Airway epithelial cell (primary cell): ENCODE results near the gene SSR4. TPM values are rescaled to one million over a fixed set of nuclear protein-coding genes. Genes with fewer than 3 reads are reported as not detected.

Source experiments
- total RNA-seq: library from RNA; depleted of rRNA; stranded (reverse); fragments of >200 nt; gene quantifications from 2 replicates; pipeline ENCODE4 v1.2.3, GENCODE V29; 2015

The SSR4 gene
- 129 and 259 TPM in 2 replicates for total RNA-seq

DNA sequence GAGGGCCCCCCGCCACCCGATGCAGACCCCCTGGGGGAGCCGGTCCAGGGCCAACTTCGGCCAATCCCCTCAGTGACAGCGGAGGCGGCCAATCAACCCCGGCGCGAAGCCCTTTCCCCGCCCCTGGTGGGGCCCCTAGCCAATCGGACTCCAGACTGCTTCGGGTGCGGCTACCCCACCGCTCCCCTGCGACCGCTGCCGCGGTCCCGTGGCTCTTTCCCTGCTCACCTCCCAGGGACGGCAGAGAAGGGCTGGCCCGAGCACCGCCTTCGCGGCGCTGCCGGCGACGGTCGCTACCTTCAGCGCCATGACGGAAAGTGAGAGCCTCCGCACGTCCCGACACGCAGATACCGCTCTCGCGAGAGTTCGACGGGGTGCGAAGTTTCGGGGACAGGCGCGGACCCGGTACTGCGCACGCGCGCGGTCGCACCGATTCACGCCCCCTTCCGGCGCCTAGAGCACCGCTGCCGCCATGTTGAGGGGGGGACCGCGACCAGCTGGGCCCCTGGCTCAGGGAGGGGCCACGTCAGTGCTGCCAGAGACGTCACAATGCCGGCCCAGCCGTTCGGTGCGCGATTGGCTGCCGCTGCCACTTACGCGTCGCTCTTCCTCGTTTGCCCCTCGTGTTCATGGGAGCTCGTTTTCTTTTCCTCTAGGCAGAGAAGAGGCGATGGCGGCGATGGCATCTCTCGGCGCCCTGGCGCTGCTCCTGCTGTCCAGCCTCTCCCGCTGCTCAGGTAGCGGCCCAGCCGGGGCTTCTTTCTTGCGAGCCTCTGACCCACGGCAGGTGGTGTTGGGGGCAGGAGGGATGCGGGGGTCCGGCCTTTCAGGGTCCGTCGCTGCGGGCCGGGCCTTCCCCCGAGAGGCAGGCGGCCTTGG, at the start of gene SSR4, which contains the start of gene IDH3G:
Gene SSR4, plus strand, starts transcription at position 651 of the 879 bp plus-strand sequence. Its CDS starts 20 bp downstream, at position 671.
Gene IDH3G, minus strand, starts transcription at position 358 of the 879 bp plus-strand sequence. Its CDS starts 49 bp downstream, at position 309.

GRCh38 chrX:153763989-153764755, 30.3 kb upstream of the SSR4 start, which contains the start of gene PLXNB3:
Gene PLXNB3, plus strand, starts transcription at chrX:153764249. Its CDS starts 1,287 bp downstream, at chrX:153765536.

GRCh38 chrX:153780678-153781427, 13.6 kb upstream of the SSR4 start, which contains the start of gene SRPK3:
Gene SRPK3, plus strand, starts transcription at chrX:153781041. Its CDS starts 46 bp downstream, at chrX:153781087.

DNA sequence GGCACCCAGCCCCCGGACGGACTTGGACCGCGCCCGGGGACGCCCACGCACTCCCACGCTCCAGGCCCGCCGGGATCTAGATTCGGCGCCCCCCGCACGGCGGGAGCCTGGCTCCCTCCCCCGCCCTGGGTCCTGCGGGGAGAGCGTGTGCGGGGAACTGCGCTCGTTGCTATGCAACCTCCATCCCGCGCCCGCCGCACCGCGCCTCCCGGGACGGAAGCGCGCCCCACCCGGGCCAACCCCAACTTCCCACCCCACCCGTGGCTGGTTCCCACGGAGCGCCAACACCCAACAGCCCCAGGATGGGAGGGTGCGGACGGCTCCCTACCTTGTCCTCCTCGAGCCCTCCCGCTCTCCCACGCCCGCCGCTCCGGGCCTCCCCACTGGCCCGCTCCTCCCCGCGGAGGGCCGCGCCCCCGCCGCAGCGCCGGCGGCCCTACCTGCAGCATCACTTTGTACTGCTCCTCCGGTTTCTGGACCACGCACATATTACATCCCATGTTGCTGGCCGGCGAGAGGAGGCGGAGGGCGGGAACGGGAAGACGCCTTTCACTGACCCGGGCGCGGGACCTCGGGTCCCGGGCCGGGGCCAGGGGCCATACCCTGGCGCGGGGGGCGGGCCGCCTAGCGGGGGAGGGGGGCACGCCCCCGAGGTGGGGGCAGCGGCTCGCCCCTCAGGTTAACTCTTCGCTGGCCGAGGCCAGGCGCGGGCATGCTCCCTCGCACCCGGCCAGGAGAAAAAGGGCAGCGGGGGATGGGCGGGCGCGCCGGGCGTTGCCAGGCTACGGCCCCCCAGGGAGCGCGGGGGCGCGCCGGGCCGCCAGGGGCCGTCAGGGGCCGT, 35.6 kb downstream of the SSR4 start, which contains the start of gene PDZD4:
Gene PDZD4, minus strand, starts transcription at position 746 of the 841 bp plus-strand sequence. Its CDS starts 246 bp downstream, at position 500.

Other genes starting within 250 kb of the SSR4 start
- 34.4 and 50.3 TPM in 2 replicates for gene CCNQ, start 195.5 kb upstream of the SSR4 start, total RNA-seq
- gene DUSP9, start 147.5 kb upstream of the SSR4 start, total RNA-seq, result 5.4 and 5.9 TPM in 2 replicates
- gene PNCK, start 120.9 kb upstream of the SSR4 start, total RNA-seq, result 1.2 and 1.5 TPM in 2 replicates
- gene SLC6A8, start 106.7 kb upstream of the SSR4 start, total RNA-seq, result 47.9 and 56.6 TPM in 2 replicates
- 164 and 185 TPM in 2 replicates for gene BCAP31, start 70.3 kb upstream of the SSR4 start, total RNA-seq
- gene ABCD1, start 69.8 kb upstream of the SSR4 start, total RNA-seq, result 3.3 and 4.5 TPM in 2 replicates
- gene PLXNB3, start 30.4 kb upstream of the SSR4 start, total RNA-seq, result 7.3 and 9.0 TPM in 2 replicates
- 0.07 TPM in 1 of 2 replicates, not detected in the other for gene SRPK3, start 13.6 kb upstream of the SSR4 start, total RNA-seq
- 65.0 and 70.2 TPM in 2 replicates for gene IDH3G, start 293 bp upstream of the SSR4 start, total RNA-seq
- gene PDZD4, start 35.9 kb downstream of the SSR4 start, total RNA-seq, result 0.14 TPM in 1 of 2 replicates, not detected in the other
- gene L1CAM, start 91.5 kb downstream of the SSR4 start, total RNA-seq, result 1.3 and 1.6 TPM in 2 replicates
- not detected in 2 replicates for gene AVPR2, start 110.0 kb downstream of the SSR4 start, total RNA-seq
- 1.2 and 7.0 TPM in 2 replicates for gene ARHGAP4, start 131.6 kb downstream of the SSR4 start, total RNA-seq
- gene NAA10, start 140.4 kb downstream of the SSR4 start, total RNA-seq, result 149 and 176 TPM in 2 replicates
- 0.09 and 0.21 TPM in 2 replicates for gene RENBP, start 150.0 kb downstream of the SSR4 start, total RNA-seq
- 35.4 and 50.1 TPM in 2 replicates for gene HCFC1, start 177.2 kb downstream of the SSR4 start, total RNA-seq
- gene TMEM187, start 178.1 kb downstream of the SSR4 start, total RNA-seq, result 10.3 and 12.4 TPM in 2 replicates
- gene IRAK1, start 225.2 kb downstream of the SSR4 start, total RNA-seq, result 104 and 110 TPM in 2 replicates